HepG2 (cell line): Measurements from ENCODE around the gene THEM4.

ENCODE experiments used
- PBX2 ChIP-seq: IDR thresholded peaks from 2 replicates; pipeline ENCODE4 v1.6.1; 2016; ENCODE audit warnings: control low read depth
- SMARCE1 ChIP-seq: fragments of 450-650 bp; IDR thresholded peaks from 2 replicates; pipeline ENCODE4 v1.6.1; 2017; ENCODE audit warnings: borderline replicate concordance
- ZNF644 ChIP-seq: IDR thresholded peaks from 2 replicates; pipeline ENCODE4 v1.6.1; 2016; ENCODE audit warnings: low read depth
- TF ChIP-seq, protein P1 (sequence below): sonication (generic); formaldehyde crosslinking; IDR thresholded peaks from 2 replicates; pipeline ENCODE4 v1.4.0; 2020; ENCODE audit warnings: missing genetic modification reagents
- TF ChIP-seq, protein P2 (sequence below): sonication (generic); formaldehyde crosslinking; IDR thresholded peaks from 2 replicates; pipeline ENCODE4 v1.5.0; 2020; ENCODE audit warnings: mild to moderate bottlenecking, missing genetic modification reagents, moderate library complexity
- TF ChIP-seq, protein P3 (sequence below): IDR thresholded peaks from 2 replicates; pipeline ENCODE4 v1.6.1; 2016; ENCODE audit warnings: missing compliant biosample characterization, missing genetic modification reagents, borderline replicate concordance

- TF ChIP-seq SMARCE1 = no peak
- TF ChIP-seq, protein P1, sequence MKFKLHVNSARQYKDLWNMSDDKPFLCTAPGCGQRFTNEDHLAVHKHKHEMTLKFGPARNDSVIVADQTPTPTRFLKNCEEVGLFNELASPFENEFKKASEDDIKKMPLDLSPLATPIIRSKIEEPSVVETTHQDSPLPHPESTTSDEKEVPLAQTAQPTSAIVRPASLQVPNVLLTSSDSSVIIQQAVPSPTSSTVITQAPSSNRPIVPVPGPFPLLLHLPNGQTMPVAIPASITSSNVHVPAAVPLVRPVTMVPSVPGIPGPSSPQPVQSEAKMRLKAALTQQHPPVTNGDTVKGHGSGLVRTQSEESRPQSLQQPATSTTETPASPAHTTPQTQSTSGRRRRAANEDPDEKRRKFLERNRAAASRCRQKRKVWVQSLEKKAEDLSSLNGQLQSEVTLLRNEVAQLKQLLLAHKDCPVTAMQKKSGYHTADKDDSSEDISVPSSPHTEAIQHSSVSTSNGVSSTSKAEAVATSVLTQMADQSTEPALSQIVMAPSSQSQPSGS (CRISPR knock-in tag) = no peak
- TF ChIP-seq, protein P2, sequence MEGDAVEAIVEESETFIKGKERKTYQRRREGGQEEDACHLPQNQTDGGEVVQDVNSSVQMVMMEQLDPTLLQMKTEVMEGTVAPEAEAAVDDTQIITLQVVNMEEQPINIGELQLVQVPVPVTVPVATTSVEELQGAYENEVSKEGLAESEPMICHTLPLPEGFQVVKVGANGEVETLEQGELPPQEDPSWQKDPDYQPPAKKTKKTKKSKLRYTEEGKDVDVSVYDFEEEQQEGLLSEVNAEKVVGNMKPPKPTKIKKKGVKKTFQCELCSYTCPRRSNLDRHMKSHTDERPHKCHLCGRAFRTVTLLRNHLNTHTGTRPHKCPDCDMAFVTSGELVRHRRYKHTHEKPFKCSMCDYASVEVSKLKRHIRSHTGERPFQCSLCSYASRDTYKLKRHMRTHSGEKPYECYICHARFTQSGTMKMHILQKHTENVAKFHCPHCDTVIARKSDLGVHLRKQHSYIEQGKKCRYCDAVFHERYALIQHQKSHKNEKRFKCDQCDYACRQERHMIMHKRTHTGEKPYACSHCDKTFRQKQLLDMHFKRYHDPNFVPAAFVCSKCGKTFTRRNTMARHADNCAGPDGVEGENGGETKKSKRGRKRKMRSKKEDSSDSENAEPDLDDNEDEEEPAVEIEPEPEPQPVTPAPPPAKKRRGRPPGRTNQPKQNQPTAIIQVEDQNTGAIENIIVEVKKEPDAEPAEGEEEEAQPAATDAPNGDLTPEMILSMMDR (CRISPR knock-in tag) = no peak
- TF ChIP-seq ZNF644 (CRISPR knock-in tag) = no peak
- TF ChIP-seq PBX2 (CRISPR knock-in tag) = no peak
- TF ChIP-seq, protein P3, sequence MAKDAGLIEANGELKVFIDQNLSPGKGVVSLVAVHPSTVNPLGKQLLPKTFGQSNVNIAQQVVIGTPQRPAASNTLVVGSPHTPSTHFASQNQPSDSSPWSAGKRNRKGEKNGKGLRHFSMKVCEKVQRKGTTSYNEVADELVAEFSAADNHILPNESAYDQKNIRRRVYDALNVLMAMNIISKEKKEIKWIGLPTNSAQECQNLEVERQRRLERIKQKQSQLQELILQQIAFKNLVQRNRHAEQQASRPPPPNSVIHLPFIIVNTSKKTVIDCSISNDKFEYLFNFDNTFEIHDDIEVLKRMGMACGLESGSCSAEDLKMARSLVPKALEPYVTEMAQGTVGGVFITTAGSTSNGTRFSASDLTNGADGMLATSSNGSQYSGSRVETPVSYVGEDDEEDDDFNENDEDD (CRISPR knock-in tag) = no peak
Measured at GRCh38 chr1:151898519-151898991, 10.8 kb downstream of the THEM4 start.
